Activated T-cell treated with anti-CD3 and anti-CD28 coated beads, Interleukin-2, amount 50 U/mL, for 4 hours (primary cell): ENCODE data around the gene ENOSF1. TPM values are rescaled to one million over a fixed set of nuclear protein-coding genes. Genes with fewer than 3 reads are reported as not detected.

Experiments
- ATAC-seq, 2 donors: fragments of 200-7000 bp; cut with Tn5 transposase; one replicate each; pipeline ENCODE4 v1.10.0; 2021
- DNase-seq: peaks from one replicate; pipeline ENCODE4 v3.0.0-alpha.2; 2020
- H3K27me3 Mint-ChIP-seq: one replicate; pipeline ENCODE4 v1.8.0; 2021; ENCODE audit warnings: low read depth, mixed read lengths
- H3K36me3 Mint-ChIP-seq: one replicate; pipeline ENCODE4 v1.8.0; 2022; ENCODE audit warnings: mixed read lengths; ENCODE audit not compliant: insufficient read depth
- H3K4me1 Mint-ChIP-seq: one replicate; pipeline ENCODE4 v1.8.0; 2021; ENCODE audit warnings: low read depth, mixed read lengths
- H3K4me3 Mint-ChIP-seq: one replicate; pipeline ENCODE4 v1.8.0; 2021; ENCODE audit warnings: mild to moderate bottlenecking, moderate library complexity, mixed read lengths
- H3K9me3 Mint-ChIP-seq: one replicate; pipeline ENCODE4 v1.8.0; 2021; ENCODE audit warnings: mixed read lengths
- total RNA-seq, 3 donors: library from RNA; stranded (reverse); gene quantifications; one replicate each; pipeline ENCODE4 v1.2.1, GENCODE V29; 2021

ENOSF1 gene
- total RNA-seq, 3 donors from 2014 or later = 42.0 to 46.0 (median 42.1) TPM

DNA sequence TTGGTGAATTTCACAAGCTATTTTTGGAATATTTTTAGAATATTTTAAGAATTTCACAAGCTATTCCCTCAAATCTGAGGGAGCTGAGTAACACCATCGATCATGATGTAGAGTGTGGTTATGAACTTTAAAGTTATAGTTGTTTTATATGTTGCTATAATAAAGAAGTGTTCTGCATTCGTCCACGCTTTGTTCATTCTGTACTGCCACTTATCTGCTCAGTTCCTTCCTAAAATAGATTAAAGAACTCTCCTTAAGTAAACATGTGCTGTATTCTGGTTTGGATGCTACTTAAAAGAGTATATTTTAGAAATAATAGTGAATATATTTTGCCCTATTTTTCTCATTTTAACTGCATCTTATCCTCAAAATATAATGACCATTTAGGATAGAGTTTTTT lies 39.1 kb downstream of the ENOSF1 start:
- Mint-ChIP-seq H3K9me3 (no peaks in the 10 kb centered on the region), H3K27me3 (no peaks in the 10 kb centered on the region), H3K4me3 (no peak overlapping the region), H3K36me3 (peaks cover 46% of the 10 kb centered on the region), H3K4me1 (no peaks in the 10 kb centered on the region)
- ATAC-seq = no peak
- no peak for DNase-seq

GRCh38 chr18:671405-671804 lies 41.0 kb downstream of the ENOSF1 start:
- Mint-ChIP-seq H3K4me1 (no peaks in the 10 kb centered on the region), H3K27me3 (no peaks in the 10 kb centered on the region), H3K4me3 (no peak overlapping the region), H3K36me3 (peaks cover 36% of the 10 kb centered on the region), H3K9me3 (no peaks in the 10 kb centered on the region)
- ATAC-seq (no peak), DNase-seq (no peak)

DNA sequence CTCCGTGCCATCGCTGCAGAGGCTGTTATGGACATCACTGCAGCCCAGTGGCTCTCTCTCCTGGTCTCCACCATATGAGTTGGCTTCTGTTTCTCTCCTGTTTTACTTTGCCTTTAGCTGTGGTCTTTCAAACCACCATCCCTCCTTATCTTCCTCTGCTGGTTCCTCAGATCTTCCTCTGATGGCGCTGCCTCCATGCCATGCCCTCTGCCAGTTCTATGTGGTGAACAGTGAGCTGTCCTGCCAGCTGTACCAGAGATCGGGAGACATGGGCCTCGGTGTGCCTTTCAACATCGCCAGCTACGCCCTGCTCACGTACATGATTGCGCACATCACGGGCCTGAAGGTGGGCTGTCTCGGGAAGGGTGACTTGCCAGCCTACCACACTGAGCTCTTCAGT lies 41.9 kb downstream of the ENOSF1 start:
- no peak overlapping the region for H3K4me3 Mint-ChIP-seq
- no peaks in the 10 kb centered on the region for H3K27me3 Mint-ChIP-seq
- ATAC-seq (no peak), DNase-seq (no peak)
- H3K36me3 Mint-ChIP-seq = peaks cover 32% of the 10 kb centered on the region
- H3K4me1 Mint-ChIP-seq = no peaks in the 10 kb centered on the region
- no peaks in the 10 kb centered on the region for H3K9me3 Mint-ChIP-seq

DNA sequence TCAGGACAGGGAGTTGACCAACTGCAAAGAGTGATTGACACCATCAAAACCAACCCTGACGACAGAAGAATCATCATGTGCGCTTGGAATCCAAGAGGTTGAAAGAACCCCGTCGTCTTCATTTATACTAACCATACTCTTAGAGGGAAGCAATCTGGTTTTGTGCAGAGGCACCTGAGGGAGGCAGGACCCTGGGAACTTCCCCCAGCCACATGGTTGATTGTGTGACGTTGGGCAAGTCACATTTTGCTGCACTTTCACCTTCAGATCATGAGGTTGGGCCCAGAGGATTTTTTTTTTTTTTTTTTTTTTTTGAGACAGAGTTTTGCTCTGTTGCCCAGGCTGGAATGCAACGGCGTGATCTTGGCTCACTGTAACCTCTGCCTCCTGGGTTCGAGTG lies 43.4 kb downstream of the ENOSF1 start:
- peaks cover 28% of the 10 kb centered on the region for H3K36me3 Mint-ChIP-seq
- ATAC-seq (no peak), DNase-seq (no peak)
- no peaks in the 10 kb centered on the region for H3K4me1 Mint-ChIP-seq
- no peaks in the 10 kb centered on the region for H3K9me3 Mint-ChIP-seq
- no peaks in the 10 kb centered on the region for H3K27me3 Mint-ChIP-seq
- H3K4me3 Mint-ChIP-seq = no peak overlapping the region

DNA sequence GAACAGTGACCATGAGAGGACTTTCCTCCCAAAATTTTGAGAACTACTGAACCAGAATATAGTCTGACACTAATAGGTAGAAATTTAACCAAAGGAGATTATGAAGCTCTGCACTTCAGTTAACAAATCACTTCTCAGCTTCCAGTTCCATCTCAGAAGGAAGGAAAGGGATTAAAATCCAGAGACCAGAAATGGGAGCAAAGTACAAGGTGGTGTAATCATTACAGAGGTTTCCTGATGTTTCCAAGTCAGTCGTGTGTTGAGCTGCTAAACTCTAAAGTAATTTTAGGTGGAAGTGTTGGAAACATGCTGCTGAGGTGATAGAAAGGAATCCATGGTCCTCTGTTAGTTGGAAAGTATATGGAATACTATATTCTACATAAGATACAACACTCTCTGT lies 44.2 kb downstream of the ENOSF1 start:
- ATAC-seq (no peak), DNase-seq (no peak)
- Mint-ChIP-seq H3K4me3 (no peak overlapping the region), H3K4me1 (no peaks in the 10 kb centered on the region), H3K27me3 (no peaks in the 10 kb centered on the region), H3K36me3 (peaks cover 28% of the 10 kb centered on the region), H3K9me3 (no peaks in the 10 kb centered on the region)

DNA sequence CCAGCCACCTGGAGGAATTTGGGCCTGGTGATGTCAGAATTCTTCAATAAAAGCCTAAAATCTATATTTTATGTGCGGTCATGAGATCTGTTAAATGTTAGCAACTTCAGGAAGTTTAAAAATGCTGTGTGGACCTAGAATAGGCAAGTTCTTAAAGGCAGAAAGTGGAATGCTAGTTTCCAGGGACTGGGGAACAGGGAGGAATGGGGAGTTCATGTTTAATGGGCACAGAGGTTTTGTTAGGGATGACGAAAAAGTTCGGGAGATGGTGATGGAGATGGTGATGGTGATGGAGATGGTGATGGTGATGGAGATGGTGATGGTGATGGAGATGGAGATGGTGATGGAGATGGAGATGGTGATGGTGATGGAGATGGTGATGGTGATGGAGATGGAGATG lies 45.8 kb downstream of the ENOSF1 start:
- ATAC-seq (no peak), DNase-seq (no peak)
- Mint-ChIP-seq H3K4me3 (no peak overlapping the region), H3K4me1 (no peaks in the 10 kb centered on the region), H3K9me3 (no peaks in the 10 kb centered on the region), H3K27me3 (no peaks in the 10 kb centered on the region), H3K36me3 (peaks cover 23% of the 10 kb centered on the region)

GRCh38 chr18:666177-666576 lies 46.3 kb downstream of the ENOSF1 start:
- no peak overlapping the region for H3K4me3 Mint-ChIP-seq
- H3K4me1 Mint-ChIP-seq = no peaks in the 10 kb centered on the region
- H3K9me3 Mint-ChIP-seq = peaks cover 3% of the 10 kb centered on the region
- H3K36me3 Mint-ChIP-seq = peaks cover 21% of the 10 kb centered on the region
- ATAC-seq (no peak), DNase-seq (no peak)
- no peaks in the 10 kb centered on the region for H3K27me3 Mint-ChIP-seq

GRCh38 chr18:662197-662596 lies 50.2 kb downstream of the ENOSF1 start:
- Mint-ChIP-seq H3K27me3 (peaks cover 19% of the 10 kb centered on the region), H3K4me1 (peaks cover 11% of the 10 kb centered on the region), H3K9me3 (peaks cover 3% of the 10 kb centered on the region), H3K36me3 (peaks cover 4% of the 10 kb centered on the region), H3K4me3 (no peak overlapping the region)
- DNase-seq (no peak), ATAC-seq (no peak)

- Mint-ChIP-seq H3K4me1 (peaks cover 14% of the 10 kb centered on the region), H3K27me3 (peaks cover 39% of the 10 kb centered on the region), H3K36me3 (peaks cover 4% of the 10 kb centered on the region), H3K9me3 (peaks cover 3% of the 10 kb centered on the region), H3K4me3 (peak overlapping the region; percentile 89)
- no peak for DNase-seq
- no peak for ATAC-seq
Measured at GRCh38 chr18:659597-659996, 52.8 kb downstream of the ENOSF1 start.

- peak overlapping the region; percentile 89 for H3K4me3 Mint-ChIP-seq
- ATAC-seq (no peak), DNase-seq (no peak)
- H3K9me3 Mint-ChIP-seq = peaks cover 3% of the 10 kb centered on the region
- H3K4me1 Mint-ChIP-seq = peaks cover 14% of the 10 kb centered on the region
- peaks cover 4% of the 10 kb centered on the region for H3K36me3 Mint-ChIP-seq
- peaks cover 43% of the 10 kb centered on the region for H3K27me3 Mint-ChIP-seq
Measured at GRCh38 chr18:658947-659533, 53.4 kb downstream of the ENOSF1 start.

GRCh38 chr18:658001-658946 lies 54.2 kb downstream of the ENOSF1 start:
- peaks cover 49% of the 10 kb centered on the region for H3K27me3 Mint-ChIP-seq
- DNase-seq (peak; percentile 16), ATAC-seq (peak; percentile 64 to 74)
- peaks cover 4% of the 10 kb centered on the region for H3K36me3 Mint-ChIP-seq
- H3K4me1 Mint-ChIP-seq = peaks cover 14% of the 10 kb centered on the region
- H3K4me3 Mint-ChIP-seq = peak overlapping the region; percentile 89
- H3K9me3 Mint-ChIP-seq = peaks cover 3% of the 10 kb centered on the region

DNA sequence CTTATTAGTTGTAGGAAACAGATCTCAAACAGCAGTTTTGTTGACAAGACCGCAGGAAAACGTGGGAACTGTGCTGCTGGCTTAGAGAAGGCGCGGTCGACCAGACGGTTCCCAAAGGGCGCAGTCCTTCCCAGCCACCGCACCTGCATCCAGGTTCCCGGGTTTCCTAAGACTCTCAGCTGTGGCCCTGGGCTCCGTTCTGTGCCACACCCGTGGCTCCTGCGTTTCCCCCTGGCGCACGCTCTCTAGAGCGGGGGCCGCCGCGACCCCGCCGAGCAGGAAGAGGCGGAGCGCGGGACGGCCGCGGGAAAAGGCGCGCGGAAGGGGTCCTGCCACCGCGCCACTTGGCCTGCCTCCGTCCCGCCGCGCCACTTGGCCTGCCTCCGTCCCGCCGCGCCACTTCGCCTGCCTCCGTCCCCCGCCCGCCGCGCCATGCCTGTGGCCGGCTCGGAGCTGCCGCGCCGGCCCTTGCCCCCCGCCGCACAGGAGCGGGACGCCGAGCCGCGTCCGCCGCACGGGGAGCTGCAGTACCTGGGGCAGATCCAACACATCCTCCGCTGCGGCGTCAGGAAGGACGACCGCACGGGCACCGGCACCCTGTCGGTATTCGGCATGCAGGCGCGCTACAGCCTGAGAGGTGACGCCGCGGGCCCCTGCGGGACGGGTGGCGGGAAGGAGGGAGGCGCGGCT lies 55.0 kb downstream of the ENOSF1 start, which contains the start of gene TYMS:
TSS of gene TYMS (plus strand) at position 343 of the 690 bp plus-strand sequence. CDS start at position 433, 90 bp downstream.
- peaks cover 3% of the 10 kb centered on the region for H3K9me3 Mint-ChIP-seq
- ATAC-seq = peak; percentile 58 to 72
- peaks cover 49% of the 10 kb centered on the region for H3K27me3 Mint-ChIP-seq
- H3K4me3 Mint-ChIP-seq = peak within 1 kb of the TSS; percentile 89
- H3K4me1 Mint-ChIP-seq = peaks cover 14% of the 10 kb centered on the region
- peaks cover 4% of the 10 kb centered on the region for H3K36me3 Mint-ChIP-seq
- DNase-seq = peak; percentile 15

- Mint-ChIP-seq H3K36me3 (peaks cover 2% of the 10 kb centered on the region), H3K4me3 (no peak overlapping the region), H3K4me1 (peaks cover 16% of the 10 kb centered on the region), H3K27me3 (peaks cover 49% of the 10 kb centered on the region), H3K9me3 (no peaks in the 10 kb centered on the region)
- DNase-seq (no peak), ATAC-seq (no peak)
Measured at GRCh38 chr18:655445-655844, 57.0 kb downstream of the ENOSF1 start.

- ATAC-seq = no peak
- Mint-ChIP-seq H3K36me3 (peaks cover 2% of the 10 kb centered on the region), H3K4me3 (no peak overlapping the region), H3K27me3 (peaks cover 42% of the 10 kb centered on the region), H3K9me3 (no peaks in the 10 kb centered on the region), H3K4me1 (peaks cover 18% of the 10 kb centered on the region)
- no peak for DNase-seq
Measured at GRCh38 chr18:654601-655000, 57.8 kb downstream of the ENOSF1 start.
